WI38 (cell line): ENCODE data around the gene RASSF7.

Experiments
- H3K4me3 ChIP-seq: 2 replicates; pipeline ENCODE4 v1.5.1; 2011; ENCODE audit warnings: low read depth, mild to moderate bottlenecking, control low read depth, low read length
- TF ChIP-seq, protein P1 (sequence below): IDR thresholded peaks from 2 replicates; pipeline ENCODE4 v1.5.1; 2012; ENCODE audit warnings: low read depth, mild to moderate bottlenecking, control low read depth, low read length

RASSF7 gene

DNA sequence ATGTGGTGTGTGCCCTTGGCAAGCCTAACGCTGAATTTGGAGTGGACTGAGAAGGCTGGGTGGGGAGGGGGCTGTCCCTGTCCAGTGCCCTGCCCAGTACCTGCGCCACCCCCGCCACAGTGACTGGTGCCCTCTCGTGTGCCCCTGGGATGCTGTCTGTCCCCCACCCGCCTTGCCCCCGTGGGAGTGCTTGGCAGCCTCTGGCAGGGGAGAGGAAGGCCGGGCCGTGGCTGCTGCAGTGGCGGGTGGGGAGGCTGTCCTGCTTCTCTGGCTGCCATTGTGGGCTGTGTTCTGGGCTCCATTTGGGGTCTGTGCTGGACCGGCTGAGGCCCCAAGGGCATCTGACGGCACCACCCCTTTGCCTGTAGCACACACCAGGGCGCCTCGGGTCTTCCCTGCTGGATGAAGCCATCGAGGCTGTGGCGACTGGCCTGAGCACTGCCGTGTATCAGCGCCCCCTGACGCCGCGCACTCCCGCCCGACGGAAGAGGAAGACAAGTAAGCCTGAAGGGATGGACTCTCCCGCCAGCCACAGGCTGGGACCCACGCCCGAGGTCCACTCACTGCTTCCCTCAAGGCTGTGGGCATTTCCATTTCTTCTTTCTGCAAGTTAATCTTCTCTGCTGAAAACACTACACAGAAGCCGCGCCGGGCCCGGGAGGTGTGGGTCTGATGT lies 37.4 kb downstream of the RASSF7 start:
- TF ChIP-seq, protein P1, sequence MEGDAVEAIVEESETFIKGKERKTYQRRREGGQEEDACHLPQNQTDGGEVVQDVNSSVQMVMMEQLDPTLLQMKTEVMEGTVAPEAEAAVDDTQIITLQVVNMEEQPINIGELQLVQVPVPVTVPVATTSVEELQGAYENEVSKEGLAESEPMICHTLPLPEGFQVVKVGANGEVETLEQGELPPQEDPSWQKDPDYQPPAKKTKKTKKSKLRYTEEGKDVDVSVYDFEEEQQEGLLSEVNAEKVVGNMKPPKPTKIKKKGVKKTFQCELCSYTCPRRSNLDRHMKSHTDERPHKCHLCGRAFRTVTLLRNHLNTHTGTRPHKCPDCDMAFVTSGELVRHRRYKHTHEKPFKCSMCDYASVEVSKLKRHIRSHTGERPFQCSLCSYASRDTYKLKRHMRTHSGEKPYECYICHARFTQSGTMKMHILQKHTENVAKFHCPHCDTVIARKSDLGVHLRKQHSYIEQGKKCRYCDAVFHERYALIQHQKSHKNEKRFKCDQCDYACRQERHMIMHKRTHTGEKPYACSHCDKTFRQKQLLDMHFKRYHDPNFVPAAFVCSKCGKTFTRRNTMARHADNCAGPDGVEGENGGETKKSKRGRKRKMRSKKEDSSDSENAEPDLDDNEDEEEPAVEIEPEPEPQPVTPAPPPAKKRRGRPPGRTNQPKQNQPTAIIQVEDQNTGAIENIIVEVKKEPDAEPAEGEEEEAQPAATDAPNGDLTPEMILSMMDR = no peak
- no peak overlapping the region for H3K4me3 ChIP-seq

DNA sequence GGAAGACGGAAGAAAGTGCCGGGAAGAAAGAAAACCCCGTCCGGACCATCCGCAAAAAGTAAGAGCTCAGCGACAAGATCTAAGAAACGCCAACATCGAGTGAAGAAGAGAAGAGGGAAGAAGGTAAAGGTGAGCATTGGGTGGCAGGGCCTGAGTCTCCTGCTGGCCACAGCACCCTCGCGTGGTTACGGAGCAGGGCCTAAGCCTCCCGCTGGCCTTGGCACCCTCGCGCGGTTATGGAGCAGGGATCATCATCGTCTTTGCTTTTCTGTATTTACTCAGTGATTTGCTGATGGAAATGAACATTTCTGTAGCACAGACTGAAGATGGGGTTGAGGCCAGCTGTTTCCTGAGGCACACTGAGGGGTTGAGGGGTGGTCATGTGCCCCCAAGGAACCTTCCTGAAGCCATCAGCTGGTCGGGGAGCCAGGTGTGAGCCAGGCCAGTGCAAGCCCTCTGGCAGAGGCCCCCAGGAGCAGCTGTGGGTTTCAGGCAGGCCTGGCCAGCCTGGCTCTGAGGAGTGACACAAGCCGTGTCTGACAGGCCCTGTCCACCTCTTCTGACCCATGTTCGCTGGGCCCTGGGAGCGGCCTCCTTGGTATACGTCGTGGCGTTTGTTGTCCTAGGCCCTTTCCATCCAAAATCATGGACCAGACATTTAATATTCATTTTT lies 40.9 kb downstream of the RASSF7 start:
- no peak overlapping the region for H3K4me3 ChIP-seq
- TF ChIP-seq, protein P1 = no peak

DNA sequence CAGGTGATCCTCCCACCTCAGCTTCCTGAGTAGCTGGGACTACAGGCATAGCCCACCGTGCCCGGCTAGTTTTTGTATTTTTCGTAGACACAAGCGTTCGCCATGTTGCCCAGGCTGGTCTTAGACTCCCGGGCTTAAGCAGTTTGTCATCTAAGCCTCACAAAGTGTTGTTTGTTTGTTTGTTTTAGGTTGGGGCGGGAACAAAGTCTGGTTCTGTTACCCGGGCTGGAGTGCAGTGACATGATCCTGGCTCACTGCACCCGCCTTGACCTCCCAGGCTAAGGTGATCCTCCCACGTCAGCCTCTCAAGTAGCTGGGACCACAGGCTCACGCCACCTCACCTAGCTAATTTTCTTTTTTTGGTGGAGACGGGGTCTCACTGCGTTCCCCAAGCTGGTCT lies 42.4 kb downstream of the RASSF7 start:
- no peak overlapping the region for H3K4me3 ChIP-seq
- TF ChIP-seq, protein P1 = no peak

DNA sequence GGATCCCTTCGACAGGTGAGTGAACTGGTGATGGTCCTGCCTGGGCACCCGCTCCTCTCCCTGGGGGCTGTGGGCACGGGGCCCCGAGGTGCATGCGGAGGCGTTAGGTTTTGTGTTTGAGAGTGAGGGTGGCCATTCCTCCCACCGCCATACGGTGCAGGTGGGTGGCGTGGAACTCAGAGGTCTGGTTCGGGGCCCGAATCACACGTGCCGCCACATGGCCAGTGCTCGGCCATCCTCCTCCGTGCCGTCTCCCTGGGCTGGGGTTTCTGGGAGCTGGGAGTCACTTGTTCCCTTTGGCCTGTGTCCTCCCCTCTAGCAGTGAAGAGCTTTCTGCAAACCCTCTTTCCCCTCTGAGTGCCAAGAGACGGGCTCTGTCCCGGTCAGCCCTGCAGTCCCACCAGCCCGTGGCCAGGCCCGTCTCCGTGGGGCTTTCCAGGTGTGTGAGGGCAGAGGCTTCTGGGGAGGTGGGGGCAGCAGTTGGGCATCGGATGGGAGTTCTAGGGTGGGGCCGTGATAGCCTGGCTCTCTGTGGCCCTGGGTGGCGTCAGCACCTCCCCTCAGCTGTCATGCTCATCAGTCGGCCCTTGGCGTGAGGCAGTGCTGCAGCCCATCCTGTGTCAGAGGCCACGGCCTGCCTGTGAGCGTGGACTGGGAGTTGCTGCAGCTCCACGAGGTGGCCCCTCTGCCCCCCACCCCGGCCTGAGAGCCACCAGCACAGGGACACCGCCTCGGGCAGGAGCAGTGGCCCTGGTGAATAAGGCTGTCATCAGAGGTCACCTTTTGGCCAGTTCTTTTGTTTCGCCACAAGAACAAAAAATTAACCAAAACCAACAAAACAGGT lies 44.7 kb downstream of the RASSF7 start:
- H3K4me3 ChIP-seq = no peak overlapping the region
- TF ChIP-seq, protein P1 = no peak

DNA sequence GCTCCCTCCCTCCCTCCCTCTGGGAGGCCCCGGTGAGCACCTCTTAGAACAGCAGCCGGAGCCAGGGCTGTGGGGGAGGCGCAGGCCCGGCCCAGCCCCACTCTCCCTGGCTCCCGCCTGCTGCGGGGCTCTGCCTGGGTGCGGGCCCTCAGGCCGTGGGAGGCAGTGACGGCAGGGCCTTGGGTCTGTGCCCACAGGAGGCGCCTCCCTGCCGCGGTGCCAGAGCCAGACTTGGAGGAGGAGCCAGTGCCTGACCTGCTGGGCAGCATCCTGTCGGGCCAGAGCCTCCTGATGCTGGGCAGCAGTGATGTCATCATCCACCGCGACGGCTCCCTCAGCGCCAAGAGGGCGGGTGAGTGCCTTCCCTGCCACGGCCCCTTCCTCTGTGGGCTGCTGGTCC lies 45.5 kb downstream of the RASSF7 start:
- TF ChIP-seq, protein P1 = no peak
- H3K4me3 ChIP-seq = no peak overlapping the region

DNA sequence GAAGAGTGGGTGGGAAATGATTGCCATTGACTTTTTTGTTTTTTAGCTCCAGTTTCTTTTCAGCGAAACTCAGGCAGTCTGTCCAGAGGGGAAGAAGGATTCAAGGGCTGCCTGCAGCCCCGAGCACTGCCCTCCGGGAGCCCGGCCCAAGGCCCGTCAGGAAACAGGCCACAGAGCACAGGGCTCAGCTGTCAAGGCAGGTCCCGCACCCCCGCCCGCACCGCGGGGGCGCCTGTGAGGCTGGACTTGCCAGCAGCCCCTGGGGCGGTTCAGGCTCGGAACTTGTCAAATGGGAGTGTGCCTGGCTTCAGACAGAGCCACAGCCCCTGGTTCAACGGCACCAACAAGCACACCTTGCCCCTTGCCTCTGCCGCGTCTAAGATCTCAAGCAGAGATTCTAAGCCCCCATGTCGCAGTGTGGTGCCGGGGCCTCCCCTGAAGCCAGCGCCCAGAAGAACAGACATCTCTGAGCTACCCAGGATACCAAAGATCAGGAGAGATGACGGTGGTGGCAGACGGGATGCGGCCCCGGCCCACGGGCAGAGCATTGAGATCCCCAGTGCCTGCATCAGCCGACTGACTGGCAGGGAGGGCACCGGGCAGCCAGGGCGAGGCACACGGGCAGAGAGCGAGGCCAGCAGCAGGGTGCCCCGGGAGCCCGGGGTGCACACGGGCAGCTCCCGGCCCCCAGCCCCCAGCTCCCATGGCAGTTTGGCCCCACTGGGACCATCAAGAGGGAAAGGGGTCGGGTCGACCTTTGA lies 46.4 kb downstream of the RASSF7 start:
- no peak overlapping the region for H3K4me3 ChIP-seq
- TF ChIP-seq, protein P1 = no peak
